HCT116 (cell line): ENCODE data around the gene YY1.

Source experiments
- CTCF ChIP-seq, 3 experiments: fragments of 200-600 bp in 1 of 3; sonication (generic) in 1 of 3; IDR thresholded peaks in 2 of 3; conservative IDR thresholded peaks in 1 of 3; 2 replicates each; pipeline ENCODE4 v1.5.1; 2012 to 2017; ENCODE audit warnings: low read depth in 2 of 3, low read length in 2 of 3, antibody characterized with exemption in 1 of 3, borderline replicate concordance in 1 of 3, control low read depth in 1 of 3, mild to moderate bottlenecking in 1 of 3, mixed read lengths in 1 of 3, mixed run types in 1 of 3, moderate library complexity in 1 of 3; ENCODE audit not compliant: insufficient read depth in 1 of 3
- EZH2 ChIP-seq: fragments of 200-600 bp; sonication (generic); IDR thresholded peaks from 2 replicates; pipeline ENCODE4 v1.6.1; 2017; ENCODE audit warnings: antibody characterized with exemption, mixed run types
- EZH2phosphoT487 ChIP-seq: fragments of 200-600 bp; IDR thresholded peaks from 2 replicates; pipeline ENCODE4 v1.6.1; 2018; ENCODE audit warnings: antibody characterized with exemption, borderline replicate concordance
- TF ChIP-seq, protein P1 (sequence below): IDR thresholded peaks from 2 replicates; pipeline ENCODE4 v1.6.1; 2012

DNA sequence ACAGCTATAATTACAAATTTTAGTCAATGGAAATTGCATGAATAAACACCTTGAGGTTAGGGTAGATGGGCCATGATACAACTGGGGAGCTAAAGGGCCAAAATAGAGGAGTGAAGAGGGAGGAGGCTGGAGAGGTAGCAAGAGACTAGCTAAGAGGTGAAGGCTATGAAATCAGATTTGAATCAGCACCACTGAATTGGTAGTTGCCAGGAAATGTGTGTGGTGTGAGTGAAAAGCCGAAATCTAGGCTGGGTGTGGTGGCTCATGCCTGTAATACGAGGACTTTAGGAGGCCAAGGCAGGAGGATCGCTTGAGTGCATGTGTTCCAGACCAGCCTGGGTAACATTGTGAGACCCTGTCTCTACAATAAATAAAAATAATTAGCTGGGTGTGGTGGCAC lies 22.7 kb downstream of the YY1 start:
- TF ChIP-seq EZH2 (no peak), EZH2phosphoT487 (no peak), CTCF (IDR thresholded peaks at IDR 0.05 in 2 of 3, conservative IDR thresholded peaks at IDR 0.05 in 1 of 3; ENCODE audit: borderline replicate concordance in 1 of 3, insufficient read depth in 1 of 3, low read depth in 2 of 3, low read length in 2 of 3) (no peak)
- TF ChIP-seq, protein P1, sequence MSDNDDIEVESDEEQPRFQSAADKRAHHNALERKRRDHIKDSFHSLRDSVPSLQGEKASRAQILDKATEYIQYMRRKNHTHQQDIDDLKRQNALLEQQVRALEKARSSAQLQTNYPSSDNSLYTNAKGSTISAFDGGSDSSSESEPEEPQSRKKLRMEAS, result no peak
